Eye (tissue), 1 donor: ENCODE data around the gene ZFPL1.
"Not testable (repeated sequence)": the region's sequence is repeated elsewhere in the genome, so short reads cannot be mapped to it uniquely, and the experiment has no call there.

Experiments used
- DNase-seq: peaks from one replicate; pipeline ENCODE4 v3.0.0-alpha.2; 2015

The ZFPL1 gene

GRCh38 chr11:65115361-65116082 lies 31.5 kb downstream of the ZFPL1 start:
- no peak for DNase-seq

DNA sequence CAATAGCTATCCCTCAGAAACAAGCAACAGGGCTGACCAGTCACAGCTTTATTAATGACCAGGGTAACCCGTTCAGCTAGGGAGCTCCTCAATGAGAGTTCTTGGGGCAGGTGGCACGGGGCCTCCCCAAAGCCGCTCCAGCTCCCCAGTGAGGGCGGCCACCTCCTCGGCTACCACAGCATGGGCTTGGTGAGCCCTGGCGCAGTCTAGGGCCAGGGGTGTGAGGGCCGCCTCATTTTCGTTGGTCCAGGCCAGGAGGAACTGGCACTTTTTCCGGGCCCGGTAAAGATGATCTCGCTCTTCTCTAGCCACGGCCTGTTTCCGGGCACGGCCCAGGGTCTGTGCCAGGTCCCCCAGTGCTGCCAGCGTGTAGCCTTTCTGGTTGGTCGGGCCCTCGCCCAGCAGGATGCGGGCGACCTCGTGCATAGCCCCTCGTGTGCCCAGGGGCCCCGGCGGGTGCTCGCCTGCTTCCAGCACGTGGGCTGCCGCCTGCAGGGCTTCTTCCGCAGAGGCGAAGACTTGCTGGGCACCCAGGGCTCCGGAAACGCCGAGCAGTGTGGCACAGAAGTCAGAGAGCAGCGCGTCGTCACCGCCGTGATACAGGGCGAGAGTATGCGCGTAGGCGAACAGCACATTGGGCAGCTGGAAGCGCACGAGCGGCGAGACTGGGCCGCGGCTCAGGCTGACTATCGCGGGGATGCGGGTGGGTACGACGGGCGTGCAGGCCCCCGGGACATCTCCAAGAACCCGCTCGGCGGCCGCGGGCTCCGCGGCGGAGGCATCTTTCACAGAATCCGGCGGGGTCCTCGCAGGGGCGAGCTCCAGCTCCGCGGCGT lies 32.6 kb downstream of the ZFPL1 start:
- no peak for DNase-seq

DNA sequence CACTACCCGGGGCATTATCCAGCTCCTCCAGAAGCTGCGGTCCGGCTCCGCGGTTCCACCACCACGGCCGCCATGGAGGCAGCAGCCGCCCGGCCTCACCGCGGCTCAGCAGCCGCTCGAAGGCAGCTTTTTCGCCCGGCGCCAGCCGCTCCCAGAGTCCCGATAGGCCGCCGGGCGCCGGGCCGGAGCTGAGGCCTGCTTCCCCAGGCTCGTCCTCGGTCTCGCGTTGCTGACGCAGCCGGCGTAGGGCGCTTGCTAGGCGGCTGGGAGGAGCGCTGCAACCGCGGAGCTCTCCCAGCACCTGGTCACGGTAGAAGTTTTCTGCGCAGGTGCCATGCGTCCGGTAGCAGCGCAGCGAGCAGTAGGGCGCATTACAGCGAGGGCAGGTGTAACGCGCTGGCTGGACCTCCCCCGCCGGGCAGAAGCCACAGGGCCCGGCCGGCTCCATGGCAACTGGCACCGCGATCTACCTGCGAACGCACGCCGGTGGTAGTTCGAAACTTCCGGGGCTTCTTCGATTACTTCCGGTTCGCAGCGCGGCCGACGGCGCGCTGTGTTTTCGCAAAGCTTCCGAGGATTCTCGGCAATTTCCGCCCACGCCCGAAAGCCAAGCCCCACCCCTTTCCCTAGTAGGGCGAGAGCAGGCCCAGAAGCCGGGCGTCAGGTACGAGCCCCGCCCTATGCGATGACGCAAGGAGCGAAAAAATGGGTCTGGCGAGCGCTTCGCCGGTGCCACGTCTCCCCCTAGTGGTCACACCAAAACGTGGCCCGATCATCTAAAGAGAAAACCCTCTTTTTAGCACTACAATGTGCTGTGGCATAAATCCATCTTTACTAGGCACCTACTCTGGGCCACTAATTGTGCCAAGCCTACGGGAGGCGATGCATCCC lies 33.4 kb downstream of the ZFPL1 start, which contains the start of gene ZNHIT2:
Gene ZNHIT2, minus strand, starts transcription at position 496 of the 891 bp plus-strand sequence. Its CDS starts 48 bp downstream, at position 448.
- DNase-seq: peak; percentile 100

- DNase-seq: no peak
Observed at GRCh38 chr11:65118097-65118837, 34.2 kb downstream of the ZFPL1 start.

DNA sequence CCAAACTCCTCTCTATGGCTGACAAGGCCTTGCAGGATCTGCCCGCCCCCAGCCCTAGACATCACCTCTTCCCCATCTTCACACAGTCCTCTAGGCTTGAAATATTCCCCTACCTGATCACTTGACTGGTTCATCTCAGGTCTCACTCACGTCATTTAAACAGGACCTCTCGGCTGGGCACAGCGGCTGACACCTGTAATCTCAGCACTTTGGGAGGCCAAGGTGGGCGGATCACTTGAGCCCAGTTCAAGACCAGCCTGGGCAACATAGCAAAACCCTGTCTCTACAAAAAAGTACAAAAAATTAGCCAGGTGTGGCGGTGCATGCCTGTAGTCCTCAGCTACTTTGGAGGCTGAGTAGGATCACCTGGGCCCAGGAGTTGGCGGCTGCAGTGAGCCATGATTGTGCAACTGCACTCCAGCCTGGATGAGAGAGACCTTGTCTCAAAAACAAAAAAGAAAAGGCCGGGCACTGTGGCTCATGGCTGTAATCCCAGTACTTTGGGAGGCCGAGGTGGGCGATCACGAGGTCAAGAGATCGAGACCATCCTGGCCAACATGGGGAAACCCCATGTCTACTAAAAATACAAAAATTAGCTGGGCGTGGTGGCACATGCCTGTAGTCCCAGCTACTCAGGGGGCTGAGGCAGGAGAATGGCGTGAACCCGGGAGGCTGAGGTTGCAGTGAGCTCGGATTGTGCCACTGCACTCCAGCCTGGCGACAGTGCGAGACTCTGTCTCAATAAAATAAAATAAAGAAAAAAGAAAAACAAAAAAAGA lies 35.1 kb downstream of the ZFPL1 start:
- not testable (repeated sequence) for DNase-seq

DNA sequence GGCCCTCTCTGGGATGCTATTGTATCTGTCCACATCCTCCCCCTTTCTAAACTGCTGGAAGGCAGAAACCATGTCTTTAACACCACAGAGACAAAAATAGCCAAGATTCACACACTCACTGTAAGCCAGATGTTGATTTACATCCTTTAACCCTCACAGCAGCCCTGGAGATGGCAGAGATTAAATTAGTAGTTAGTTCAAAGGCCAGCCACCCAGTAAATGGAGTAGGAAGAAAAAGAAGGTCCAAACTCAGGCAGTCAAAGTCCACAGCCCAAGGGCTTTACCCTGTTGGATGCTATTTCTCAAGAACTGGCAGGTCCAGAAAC lies 35.6 kb downstream of the ZFPL1 start:
- DNase-seq: no peak

GRCh38 chr11:65120831-65121230 lies 36.8 kb downstream of the ZFPL1 start:
- no peak for DNase-seq

DNA sequence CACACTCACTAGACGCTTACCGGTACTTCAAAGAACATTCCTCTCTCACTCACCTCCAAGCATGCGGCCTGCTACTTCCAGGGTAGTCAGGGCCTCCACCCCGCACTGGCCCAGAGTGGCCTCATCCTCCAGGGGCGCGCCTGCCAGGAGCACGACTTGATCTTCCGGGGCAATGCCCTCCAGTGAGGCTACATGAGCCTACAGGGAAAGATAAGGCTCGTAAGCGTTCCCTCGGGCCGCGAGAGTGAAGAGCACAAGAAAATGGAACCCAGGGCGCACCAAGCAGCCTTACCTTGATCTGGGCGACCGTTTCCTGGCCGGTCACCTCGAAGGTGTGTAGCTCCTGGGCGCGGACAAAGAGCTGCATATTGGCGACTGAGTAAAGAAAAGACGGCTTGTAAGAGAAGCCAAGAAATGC lies 37.4 kb downstream of the ZFPL1 start:
- DNase-seq: peak; percentile 26

- peak; percentile 98 for DNase-seq
Observed at GRCh38 chr11:65121865-65122696, 38.1 kb downstream of the ZFPL1 start, which contains the start of the genes FAU and MRPL49. Gene FAU (minus strand): TSS chr11:65122134. CDS start chr11:65121813, 321 bp downstream. Gene MRPL49 (plus strand): TSS chr11:65122321. CDS start chr11:65122347, 26 bp downstream.

DNA sequence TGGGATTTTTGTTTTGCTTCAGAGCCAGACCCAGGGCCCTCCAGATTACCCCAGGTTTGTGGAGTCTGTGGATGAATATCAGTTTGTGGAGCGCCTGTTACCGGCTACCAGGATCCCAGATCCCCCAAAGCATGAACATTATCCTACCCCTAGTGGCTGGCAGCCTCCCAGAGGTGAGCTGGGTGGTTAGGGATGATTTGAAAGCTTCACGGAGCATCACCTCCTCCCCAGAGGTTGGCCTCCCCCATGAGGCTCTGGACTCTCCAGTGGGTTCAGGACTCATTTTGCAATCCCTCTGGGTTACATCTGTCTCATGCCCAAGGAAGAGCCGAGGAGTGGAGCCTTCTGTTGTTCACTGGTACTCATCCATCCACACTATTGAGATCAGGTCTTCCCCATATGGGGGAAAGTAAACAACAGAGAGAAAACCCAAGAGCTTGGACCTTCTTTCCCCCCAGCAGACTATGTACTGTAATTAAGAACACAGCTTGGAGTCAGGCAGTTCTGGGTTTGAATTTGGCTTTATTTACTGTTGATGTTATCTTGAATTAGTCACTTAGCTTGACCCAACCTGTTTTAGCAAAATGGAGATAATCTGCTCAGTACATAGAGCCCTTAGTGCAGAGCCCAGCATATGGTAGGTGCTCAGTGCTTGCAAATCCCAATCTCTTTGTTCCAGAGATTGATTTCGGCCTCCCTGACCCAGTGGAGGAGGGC lies 40.6 kb downstream of the ZFPL1 start:
- DNase-seq: no peak

GRCh38 chr11:65125197-65126056 lies 41.4 kb downstream of the ZFPL1 start:
- no peak for DNase-seq

GRCh38 chr11:65126624-65127274 lies 42.7 kb downstream of the ZFPL1 start:
- DNase-seq: no peak

DNA sequence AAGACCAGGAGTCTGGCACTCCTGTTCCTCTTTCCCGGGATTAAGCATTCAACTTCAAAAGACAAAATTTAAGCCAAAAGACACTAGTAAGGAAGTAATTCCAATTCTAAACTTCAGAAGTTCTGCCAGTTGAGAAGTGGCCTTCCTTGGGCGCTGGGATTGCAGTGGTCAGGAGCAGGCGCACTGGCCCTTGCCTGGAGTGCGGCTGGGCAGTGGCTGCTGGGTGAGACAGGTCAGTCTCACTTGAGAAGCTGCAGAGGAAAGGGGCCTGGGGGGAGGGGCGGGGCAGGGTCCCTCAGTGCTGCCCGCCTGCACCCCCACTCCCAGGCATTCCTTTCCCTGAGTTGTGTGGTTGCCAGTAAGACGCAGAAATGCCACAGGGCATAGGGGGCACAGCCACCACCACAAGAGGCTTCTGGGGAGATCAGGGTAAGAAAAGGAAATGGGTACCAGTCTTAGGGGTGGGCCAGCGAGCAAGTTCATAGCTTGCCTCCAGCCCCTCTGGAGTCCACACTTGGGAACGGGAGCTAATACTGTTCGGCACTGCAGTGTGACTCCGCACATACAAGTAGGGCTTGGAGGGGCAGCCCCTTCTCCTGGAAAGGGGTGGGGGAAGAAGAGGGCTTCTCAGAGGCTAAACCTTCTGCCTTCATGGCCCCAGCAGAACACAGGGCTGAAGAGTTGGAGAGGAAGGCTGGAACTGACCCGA lies 43.6 kb downstream of the ZFPL1 start:
- DNase-seq: no peak

DNA sequence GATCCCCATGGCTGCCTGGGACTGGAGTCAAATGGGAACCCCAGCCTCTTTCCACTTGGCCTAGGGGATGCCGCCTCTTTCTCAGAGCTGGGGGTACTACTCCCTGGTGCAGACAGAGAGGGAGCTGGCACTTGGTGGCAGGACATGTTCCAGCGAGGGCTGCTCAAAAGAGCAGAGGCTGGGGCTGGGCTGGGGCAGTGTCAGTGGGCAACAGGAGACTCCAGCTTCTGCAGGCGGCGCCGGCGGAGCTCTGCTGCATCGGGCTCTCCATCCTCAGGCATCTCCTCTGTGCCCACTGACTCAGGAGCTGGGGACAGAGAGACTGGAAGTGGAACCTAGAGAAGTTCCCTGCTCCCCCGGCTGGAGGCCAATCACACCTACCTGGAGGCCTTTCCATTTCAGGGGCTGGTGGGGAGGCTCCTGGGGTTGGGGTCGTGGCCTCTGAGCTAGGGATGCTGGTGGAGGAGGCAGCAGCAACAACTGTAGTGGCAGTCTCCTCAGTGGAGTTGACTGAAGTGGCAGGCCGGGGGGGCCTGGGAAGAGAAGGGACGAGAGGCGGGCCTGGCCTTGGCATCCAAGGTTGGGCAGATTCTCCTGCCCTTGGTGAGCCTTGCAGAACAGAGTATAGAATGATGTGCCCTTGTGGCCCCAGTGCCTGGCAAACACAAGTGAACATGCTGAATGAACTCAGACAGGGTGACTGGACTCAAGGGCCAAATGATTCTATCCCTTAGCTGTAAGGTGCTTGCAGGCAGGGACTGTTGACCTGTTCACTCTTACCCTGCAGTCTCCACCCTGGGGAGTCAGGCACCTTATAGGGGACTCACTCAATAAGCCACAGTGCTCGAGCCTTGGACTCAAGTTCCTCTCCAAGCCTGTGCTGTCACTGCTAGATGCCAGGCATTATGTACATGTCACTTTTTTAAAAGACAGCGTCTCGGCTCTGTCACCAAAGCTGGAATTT lies 44.4 kb downstream of the ZFPL1 start:
- DNase-seq: no peak

GRCh38 chr11:65129649-65130441 lies 45.8 kb downstream of the ZFPL1 start:
- DNase-seq: no peak
